MM.1S (cell line): ENCODE results near the gene KREMEN2.

Experiments
- DNase-seq: peaks from one replicate; pipeline ENCODE4 v3.0.0-alpha.2; 2015
- H2AFZ ChIP-seq: fragments of 300-600 bp; sonication (generic); 2 replicates; pipeline ENCODE4 v1.6.0; 2016; ENCODE audit warnings: antibody characterized with exemption, low read length
- H3F3A ChIP-seq: fragments of 300-600 bp; sonication (generic); 2 replicates; pipeline ENCODE4 v1.6.1; 2016; ENCODE audit warnings: mild to moderate bottlenecking, antibody characterized with exemption, low read length, moderate library complexity, mixed read lengths; ENCODE audit not compliant: insufficient read depth
- H3K27ac ChIP-seq: fragments of 300-600 bp; sonication (generic); 2 replicates; pipeline ENCODE4 v1.5.1; 2016; ENCODE audit warnings: mild to moderate bottlenecking, low read length
- H3K27me3 ChIP-seq: fragments of 300-600 bp; sonication (generic); replicated peaks from 2 replicates; pipeline ENCODE4 v1.6.0; 2016; ENCODE audit warnings: low read length; ENCODE audit not compliant: insufficient read depth
- H3K36me3 ChIP-seq: fragments of 300-600 bp; sonication (generic); replicated peaks from 2 replicates; pipeline ENCODE4 v1.6.1; 2016; ENCODE audit warnings: mild to moderate bottlenecking, low read length, mixed read lengths; ENCODE audit not compliant: insufficient read depth
- H3K4me1 ChIP-seq: fragments of 300-600 bp; sonication (generic); 2 replicates; pipeline ENCODE4 v1.6.1; 2016; ENCODE audit warnings: low read length, mixed read lengths
- H3K4me2 ChIP-seq: fragments of 300-600 bp; sonication (generic); 2 replicates; pipeline ENCODE4 v1.6.0; 2016; ENCODE audit warnings: low read depth, low read length
- H3K4me3 ChIP-seq: fragments of 300-600 bp; sonication (generic); 2 replicates; pipeline ENCODE4 v1.5.1; 2016; ENCODE audit warnings: low read length, mixed read lengths
- H3K79me2 ChIP-seq: fragments of 300-600 bp; sonication (generic); 2 replicates; pipeline ENCODE4 v1.6.1; 2016; ENCODE audit warnings: mixed run types, low read length, mixed read lengths
- H3K9ac ChIP-seq: fragments of 300-600 bp; sonication (generic); 2 replicates; pipeline ENCODE4 v1.6.1; 2016; ENCODE audit warnings: low read length, mixed read lengths
- H3K9me2 ChIP-seq: fragments of 300-600 bp; sonication (generic); replicated peaks from 2 replicates; pipeline ENCODE4 v1.6.1; 2016; ENCODE audit warnings: mild to moderate bottlenecking, low read length, mixed read lengths; ENCODE audit not compliant: insufficient read depth
- H3K9me3 ChIP-seq: fragments of 300-600 bp; sonication (generic); replicated peaks from 2 replicates; pipeline ENCODE4 v1.6.1; 2016; ENCODE audit warnings: mild to moderate bottlenecking, low read length, mixed read lengths; ENCODE audit not compliant: insufficient read depth
- H4K20me1 ChIP-seq: fragments of 300-600 bp; sonication (generic); 2 replicates; pipeline ENCODE4 v1.6.1; 2016; ENCODE audit warnings: mild to moderate bottlenecking, low read length, moderate library complexity, mixed read lengths; ENCODE audit not compliant: insufficient read depth
- EZH2 ChIP-seq: fragments of 300-600 bp; sonication (generic); optimal IDR thresholded peaks from 2 replicates; pipeline ENCODE3; 2017; ENCODE audit warnings: low read depth, mild to moderate bottlenecking, antibody characterized with exemption, low read length, mixed read lengths
- EZH2phosphoT487 ChIP-seq: fragments of 300-600 bp; sonication (generic); IDR thresholded peaks from 2 replicates; pipeline ENCODE4 v1.6.1; 2018; ENCODE audit warnings: antibody characterized with exemption, low read length
- TF ChIP-seq, protein P1 (sequence below): fragments of 300-600 bp; sonication (generic); IDR thresholded peaks from 2 replicates; pipeline ENCODE4 v1.5.1; 2016; ENCODE audit warnings: antibody characterized with exemption, low read length, mixed read lengths

KREMEN2 gene

DNA sequence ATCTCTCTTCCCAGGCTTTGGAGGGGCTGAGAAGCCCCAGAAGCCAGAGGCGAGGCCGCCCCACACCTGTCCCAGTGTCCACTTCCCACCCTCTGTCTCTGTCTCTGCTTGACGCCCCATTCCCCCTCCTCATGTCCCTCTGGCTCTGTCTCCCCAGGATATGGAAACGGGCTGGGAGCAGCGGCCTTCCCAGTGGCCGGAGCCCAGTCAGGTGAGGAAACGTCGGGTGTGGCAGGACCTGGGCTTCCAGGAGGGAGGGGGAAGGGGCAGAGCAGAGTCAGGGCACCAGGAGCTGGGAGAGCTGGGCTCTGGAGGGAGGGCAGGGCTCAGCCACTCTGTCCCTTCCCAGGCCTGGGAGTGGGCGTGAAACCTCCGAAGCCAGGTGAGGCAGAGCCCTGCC lies 26.8 kb downstream of the KREMEN2 start:
- Histone ChIP-seq H3K9ac (no peak overlapping the region), H3K9me2 (no peaks in the 10 kb centered on the region), H3F3A (no peaks in the 10 kb centered on the region), H3K79me2 (no peaks in the 10 kb centered on the region), H2AFZ (no peak overlapping the region), H3K4me1 (no peaks in the 10 kb centered on the region), H3K4me2 (no peak overlapping the region), H3K27ac (no peak overlapping the region), H3K4me3 (no peak overlapping the region), H4K20me1 (no peaks in the 10 kb centered on the region), H3K9me3 (no peaks in the 10 kb centered on the region), H3K36me3 (no peaks in the 10 kb centered on the region), H3K27me3 (peaks cover 100% of the 10 kb centered on the region)
- TF ChIP-seq EZH2 (no peak), EZH2phosphoT487 (no peak)
- TF ChIP-seq, protein P1, sequence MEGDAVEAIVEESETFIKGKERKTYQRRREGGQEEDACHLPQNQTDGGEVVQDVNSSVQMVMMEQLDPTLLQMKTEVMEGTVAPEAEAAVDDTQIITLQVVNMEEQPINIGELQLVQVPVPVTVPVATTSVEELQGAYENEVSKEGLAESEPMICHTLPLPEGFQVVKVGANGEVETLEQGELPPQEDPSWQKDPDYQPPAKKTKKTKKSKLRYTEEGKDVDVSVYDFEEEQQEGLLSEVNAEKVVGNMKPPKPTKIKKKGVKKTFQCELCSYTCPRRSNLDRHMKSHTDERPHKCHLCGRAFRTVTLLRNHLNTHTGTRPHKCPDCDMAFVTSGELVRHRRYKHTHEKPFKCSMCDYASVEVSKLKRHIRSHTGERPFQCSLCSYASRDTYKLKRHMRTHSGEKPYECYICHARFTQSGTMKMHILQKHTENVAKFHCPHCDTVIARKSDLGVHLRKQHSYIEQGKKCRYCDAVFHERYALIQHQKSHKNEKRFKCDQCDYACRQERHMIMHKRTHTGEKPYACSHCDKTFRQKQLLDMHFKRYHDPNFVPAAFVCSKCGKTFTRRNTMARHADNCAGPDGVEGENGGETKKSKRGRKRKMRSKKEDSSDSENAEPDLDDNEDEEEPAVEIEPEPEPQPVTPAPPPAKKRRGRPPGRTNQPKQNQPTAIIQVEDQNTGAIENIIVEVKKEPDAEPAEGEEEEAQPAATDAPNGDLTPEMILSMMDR: no peak
- no peak for DNase-seq

DNA sequence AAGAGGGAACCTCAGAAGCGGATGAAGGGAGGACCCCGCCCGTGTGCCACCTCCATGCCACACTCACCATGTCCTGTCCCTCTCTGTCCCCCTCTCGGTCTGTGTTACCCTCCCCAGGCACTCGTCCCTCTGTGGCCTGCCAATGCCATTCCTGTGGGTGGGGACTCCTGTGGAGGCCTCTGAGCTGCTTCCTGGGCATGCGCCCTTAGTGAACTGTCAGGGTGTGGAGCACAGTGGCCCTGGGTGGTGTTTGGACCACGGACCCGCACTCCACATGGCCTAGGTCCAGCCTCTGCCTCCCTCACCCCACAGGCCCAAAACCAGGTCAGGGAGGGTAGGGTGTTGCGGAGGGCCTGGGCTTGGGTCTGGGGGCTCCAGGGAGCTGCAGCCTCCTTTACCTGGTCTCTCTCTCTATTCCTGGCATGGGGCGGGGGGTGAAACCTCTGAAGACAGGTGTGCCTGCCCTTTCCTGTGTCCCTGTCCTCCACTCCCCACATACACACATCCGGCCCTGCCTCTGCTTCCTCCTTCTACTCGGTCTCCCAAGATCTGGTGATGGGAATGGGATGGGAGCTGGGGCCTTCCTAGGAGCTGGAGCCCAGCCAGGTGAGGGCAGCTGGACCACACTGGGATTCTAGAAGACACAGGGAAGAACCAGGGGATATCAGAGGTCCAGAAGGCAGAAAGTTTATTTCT lies 27.6 kb downstream of the KREMEN2 start:
- Histone ChIP-seq H3K79me2 (no peaks in the 10 kb centered on the region), H3K4me3 (no peak overlapping the region), H3K27ac (no peak overlapping the region), H3K4me1 (no peaks in the 10 kb centered on the region), H3K9me2 (no peaks in the 10 kb centered on the region), H4K20me1 (no peaks in the 10 kb centered on the region), H3K9me3 (no peaks in the 10 kb centered on the region), H3K36me3 (no peaks in the 10 kb centered on the region), H3F3A (no peaks in the 10 kb centered on the region), H3K9ac (no peak overlapping the region), H2AFZ (no peak overlapping the region), H3K27me3 (peaks cover 100% of the 10 kb centered on the region), H3K4me2 (no peak overlapping the region)
- DNase-seq: no peak
- TF ChIP-seq EZH2 (no peak), EZH2phosphoT487 (no peak)
- TF ChIP-seq, protein P1: no peak

DNA sequence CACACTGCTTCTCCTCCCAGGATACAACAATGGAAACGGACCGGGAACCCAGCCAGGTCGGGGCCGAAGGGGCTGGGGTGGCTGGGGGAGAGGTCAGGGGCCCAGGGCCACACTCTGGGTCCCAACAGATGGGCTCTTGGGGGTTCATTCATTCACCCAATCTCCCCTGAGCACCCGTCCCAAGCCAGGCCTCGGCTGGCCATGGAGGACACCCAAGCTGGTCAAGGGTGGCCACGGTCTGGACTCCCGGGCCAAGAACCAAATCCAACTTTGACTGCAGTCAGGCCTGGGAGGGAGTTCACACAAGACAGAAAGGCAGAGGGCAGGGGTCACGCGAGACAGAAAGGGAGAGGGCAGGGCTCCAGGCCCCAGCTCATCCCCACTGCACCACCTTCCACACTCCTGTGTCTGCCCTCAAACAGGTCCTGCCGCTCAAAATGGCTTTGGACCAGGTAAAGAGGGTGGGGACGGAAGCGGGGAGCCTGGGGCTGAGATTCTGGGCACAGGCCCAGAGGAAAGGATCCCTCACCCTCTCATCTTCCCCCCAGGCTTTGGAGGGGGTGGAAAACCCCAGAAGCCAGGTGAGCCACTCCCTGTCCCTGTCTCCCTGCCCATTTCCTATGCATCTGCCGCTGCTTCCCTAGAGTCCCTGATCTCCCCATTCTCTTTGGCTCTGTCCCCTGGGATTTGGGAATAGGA lies 28.5 kb downstream of the KREMEN2 start:
- H3K9me3 ChIP-seq: no peaks in the 10 kb centered on the region
- no peak overlapping the region for H2AFZ ChIP-seq
- H3F3A ChIP-seq: no peaks in the 10 kb centered on the region
- no peak overlapping the region for H3K9ac ChIP-seq
- H3K4me3 ChIP-seq: no peak overlapping the region
- H3K27me3 ChIP-seq: peaks cover 100% of the 10 kb centered on the region
- DNase-seq: no peak
- H4K20me1 ChIP-seq: no peaks in the 10 kb centered on the region
- no peak overlapping the region for H3K27ac ChIP-seq
- H3K9me2 ChIP-seq: no peaks in the 10 kb centered on the region
- TF ChIP-seq, protein P1: no peak
- no peak for TF ChIP-seq EZH2phosphoT487
- no peak for TF ChIP-seq EZH2
- no peak overlapping the region for H3K4me2 ChIP-seq
- H3K36me3 ChIP-seq: no peaks in the 10 kb centered on the region
- H3K4me1 ChIP-seq: no peaks in the 10 kb centered on the region
- no peaks in the 10 kb centered on the region for H3K79me2 ChIP-seq
